Breast epithelium (tissue), 3 donors: ENCODE data around the gene MTCL1.

Experiments
- CTCF ChIP-seq, 3 donors: fragments of 450-650 bp; IDR thresholded peaks; one replicate each; pipeline ENCODE4 v1.5.1; 2016 to 2017; ENCODE audit warnings: antibody characterized with exemption in 3 of 3, mild to moderate bottlenecking in 3 of 3, moderate library complexity in 3 of 3
- POLR2A ChIP-seq: fragments of 450-650 bp; IDR thresholded peaks from one replicate; pipeline ENCODE4 v1.6.1; 2016; ENCODE audit warnings: antibody characterized with exemption, mild to moderate bottlenecking, moderate library complexity
- POLR2AphosphoS5 ChIP-seq, 3 donors: sonication (generic); formaldehyde crosslinking; IDR thresholded peaks; one replicate each; pipeline ENCODE4 v1.6.1; 2017; ENCODE audit warnings: antibody characterized with exemption in 3 of 3

- no peak for TF ChIP-seq CTCF (IDR thresholded peaks at IDR 0.05)
- TF ChIP-seq POLR2A: no peak
- no peak for TF ChIP-seq POLR2AphosphoS5 (IDR thresholded peaks at IDR 0.05)
These were observed 14.8 kb downstream of the MTCL1 start for GRCh38 chr18:8720141-8720540.
